AG09309 (cell line): ENCODE results near the gene MYRF.

Source experiments
- DNase-seq: peaks from one replicate; pipeline ENCODE4 v3.0.0-alpha.2; 2010; ENCODE audit warnings: low read depth
- H3K4me3 ChIP-seq: 2 replicates; pipeline ENCODE4 v1.5.1; 2011; ENCODE audit warnings: mild to moderate bottlenecking, low read depth, low read length, moderate library complexity; ENCODE audit not compliant: control insufficient read depth
- CTCF ChIP-seq: IDR thresholded peaks from 2 replicates; pipeline ENCODE4 v1.5.1; 2011; ENCODE audit warnings: mild to moderate bottlenecking, low read depth, low read length, inconsistent platforms; ENCODE audit not compliant: insufficient read depth, control insufficient read depth; ENCODE audit errors: missing control alignments

Gene MYRF

DNA sequence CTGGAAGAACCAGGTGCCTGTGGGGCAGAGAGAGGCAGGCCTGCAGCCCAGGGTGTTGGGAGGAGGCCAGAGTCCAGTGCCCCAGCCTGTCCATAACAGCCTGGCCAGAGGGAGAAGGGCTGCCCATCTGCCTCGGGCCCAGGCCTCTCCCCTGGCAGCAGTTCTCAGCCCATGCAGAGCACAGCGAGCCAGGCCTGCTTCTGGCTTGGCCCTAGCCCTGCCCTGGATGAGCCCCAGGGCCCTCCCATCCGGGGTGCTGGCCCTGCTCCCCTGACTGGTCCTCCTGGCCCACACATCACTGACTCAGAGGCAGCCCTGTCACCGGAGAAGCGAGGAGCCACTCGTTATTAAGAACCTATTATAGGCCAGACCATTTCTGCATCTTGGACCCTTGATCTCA, 19.7 kb upstream of the MYRF start:
- no peak overlapping the region for H3K4me3 ChIP-seq
- no peak for TF ChIP-seq CTCF
- DNase-seq = no peak

- H3K4me3 ChIP-seq = no peak overlapping the region
- TF ChIP-seq CTCF = peak; percentile 99
- peak; percentile 35 for DNase-seq
These were observed 19.1 kb upstream of the MYRF start for GRCh38 chr11:61733120-61733978.

- no peak for TF ChIP-seq CTCF
- DNase-seq = no peak
- H3K4me3 ChIP-seq = no peak overlapping the region
These were observed 17.7 kb upstream of the MYRF start for GRCh38 chr11:61734767-61735166.

DNA sequence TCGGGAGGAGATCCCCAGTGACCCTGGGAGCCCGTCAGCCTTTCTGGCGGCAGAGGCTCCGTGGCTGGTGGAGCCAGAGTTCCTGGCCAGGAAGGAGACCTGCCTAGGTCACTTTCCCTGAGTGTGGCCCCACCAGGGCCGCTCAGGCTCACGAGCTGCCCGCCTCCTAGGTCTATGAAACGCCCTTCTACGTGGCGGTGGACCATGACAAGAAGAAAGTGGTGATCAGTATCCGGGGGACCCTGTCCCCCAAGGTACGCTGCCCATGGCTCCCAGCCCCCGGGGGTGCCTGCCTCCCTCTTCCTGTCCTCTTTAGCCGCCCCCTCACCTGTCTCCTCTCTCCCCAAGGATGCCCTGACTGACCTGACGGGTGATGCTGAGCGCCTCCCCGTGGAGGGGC, 17.0 kb upstream of the MYRF start:
- H3K4me3 ChIP-seq = no peak overlapping the region
- TF ChIP-seq CTCF = no peak
- DNase-seq = no peak

DNA sequence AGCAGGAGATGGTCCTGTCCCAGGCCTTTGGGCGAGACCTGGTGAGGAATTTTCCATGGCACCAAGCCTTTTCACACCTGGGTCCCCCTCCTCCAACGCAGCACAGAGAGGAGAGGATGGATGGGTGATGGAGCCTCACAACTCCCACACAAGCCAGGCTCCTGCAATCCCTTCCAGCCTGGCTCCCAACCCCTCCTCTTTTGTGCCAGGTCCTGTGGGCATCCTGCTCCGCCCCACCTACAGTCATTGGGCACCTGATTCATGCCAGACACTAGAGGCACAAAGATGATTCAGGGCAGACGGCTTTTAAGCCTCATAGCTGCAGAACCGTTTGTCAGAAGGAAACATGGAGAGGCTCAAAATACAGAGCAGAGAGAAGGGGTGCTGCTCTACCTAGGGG, 16.1 kb upstream of the MYRF start:
- no peak overlapping the region for H3K4me3 ChIP-seq
- TF ChIP-seq CTCF = no peak
- DNase-seq = no peak

DNA sequence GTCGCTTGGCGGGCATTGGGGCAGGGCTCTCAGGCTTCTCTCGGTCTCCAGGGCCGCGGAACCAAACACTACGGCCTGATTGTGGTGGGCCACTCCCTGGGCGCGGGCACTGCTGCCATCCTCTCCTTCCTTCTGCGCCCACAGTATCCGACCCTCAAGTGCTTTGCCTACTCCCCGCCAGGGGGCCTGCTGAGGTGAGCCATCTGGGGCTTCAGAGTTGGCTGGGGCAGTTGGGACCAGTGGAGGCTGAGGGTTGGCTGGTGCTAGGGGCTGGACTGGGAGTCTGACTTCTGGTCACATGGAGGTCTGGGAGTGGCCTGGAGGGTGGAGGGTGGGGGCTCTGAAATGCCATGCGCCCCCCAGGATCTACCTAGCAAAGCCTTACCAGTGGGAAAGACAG, 15.3 kb upstream of the MYRF start:
- no peak for TF ChIP-seq CTCF
- DNase-seq = no peak
- H3K4me3 ChIP-seq = no peak overlapping the region
